H9 (cell line): Measurements from ENCODE around the gene ZNF569. TPM values are rescaled to one million over a fixed set of nuclear protein-coding genes. Genes with fewer than 3 reads are reported as not detected.

Experiments
- DNase-seq: peaks from one replicate; pipeline ENCODE4 v3.0.0-alpha.2; 2017
- H2AFZ ChIP-seq: one replicate; pipeline ENCODE4 v1.6.1; 2013; ENCODE audit warnings: mild to moderate bottlenecking, low read length, control low read depth, moderate library complexity
- H2AK5ac ChIP-seq: 2 replicates; pipeline ENCODE4 v1.6.1; 2013; ENCODE audit warnings: low read length, control low read depth, mixed read lengths; ENCODE audit not compliant: insufficient read length
- H2BK120ac ChIP-seq: one replicate; pipeline ENCODE4 v1.6.1; 2013; ENCODE audit warnings: low read depth, mild to moderate bottlenecking, low read length, control low read depth, inconsistent platforms; ENCODE audit not compliant: poor library complexity, severe bottlenecking
- H2BK12ac ChIP-seq: 2 replicates; pipeline ENCODE4 v1.6.1; 2013; ENCODE audit warnings: low read length, control low read depth, mixed read lengths, low read depth; ENCODE audit not compliant: insufficient read length
- H2BK15ac ChIP-seq: 2 replicates; pipeline ENCODE4 v1.6.1; 2013; ENCODE audit warnings: low read depth, low read length, control low read depth
- H2BK20ac ChIP-seq: one replicate; pipeline ENCODE4 v1.6.1; 2013; ENCODE audit warnings: low read depth, mild to moderate bottlenecking, low read length, control low read depth, inconsistent platforms; ENCODE audit not compliant: poor library complexity, severe bottlenecking
- H2BK5ac ChIP-seq: 2 replicates; pipeline ENCODE4 v1.6.1; 2013; ENCODE audit warnings: low read length, control low read depth, mixed read lengths; ENCODE audit not compliant: insufficient read length
- H3K14ac ChIP-seq: 2 replicates; pipeline ENCODE4 v1.6.1; 2013; ENCODE audit warnings: low read length, control low read depth; ENCODE audit not compliant: insufficient read depth
- H3K18ac ChIP-seq: 2 replicates; pipeline ENCODE4 v1.6.1; 2013; ENCODE audit warnings: low read depth, mild to moderate bottlenecking, mixed read lengths, low read length, control low read depth; ENCODE audit not compliant: insufficient read length
- H3K23ac ChIP-seq: 2 replicates; pipeline ENCODE4 v1.6.1; 2013; ENCODE audit warnings: low read length, control low read depth, mixed read lengths, low read depth; ENCODE audit not compliant: insufficient read length
- H3K23me2 ChIP-seq: 2 replicates; pipeline ENCODE4 v1.6.1; 2013; ENCODE audit warnings: low read depth, mild to moderate bottlenecking, mixed read lengths, low read length, control low read depth; ENCODE audit not compliant: insufficient read length, poor library complexity, severe bottlenecking
- H3K27ac ChIP-seq: 2 replicates; pipeline ENCODE4 v1.5.1; 2013; ENCODE audit warnings: low read length, control low read depth, mixed read lengths, low read depth; ENCODE audit not compliant: insufficient read length
- H3K27me3 ChIP-seq: 2 replicates; pipeline ENCODE4 v1.6.1; 2013; ENCODE audit warnings: low read length, control low read depth, inconsistent platforms; ENCODE audit not compliant: insufficient read depth
- H3K4ac ChIP-seq: 2 replicates; pipeline ENCODE4 v1.6.1; 2013; ENCODE audit warnings: low read depth, mild to moderate bottlenecking, control low read depth, inconsistent platforms, low read length, moderate library complexity
- H3K4me1 ChIP-seq: 2 replicates; pipeline ENCODE4 v1.6.1; 2013; ENCODE audit warnings: low read length, control low read depth, inconsistent platforms; ENCODE audit not compliant: insufficient read depth
- H3K4me2 ChIP-seq: 2 replicates; pipeline ENCODE4 v1.6.1; 2013; ENCODE audit warnings: low read length, control low read depth, mixed read lengths; ENCODE audit not compliant: insufficient read length, insufficient read depth
- H3K56ac ChIP-seq: 2 replicates; pipeline ENCODE4 v1.6.1; 2013; ENCODE audit warnings: low read depth, mild to moderate bottlenecking, mixed read lengths, low read length, control low read depth; ENCODE audit not compliant: insufficient read length
- H3K79me1 ChIP-seq: 2 replicates; pipeline ENCODE4 v1.6.1; 2013; ENCODE audit warnings: low read depth, mild to moderate bottlenecking, moderate library complexity, low read length, control low read depth, inconsistent platforms; ENCODE audit not compliant: insufficient read depth, poor library complexity, severe bottlenecking
- H3K79me2 ChIP-seq: 2 replicates; pipeline ENCODE4 v1.6.1; 2013; ENCODE audit warnings: low read length, control low read depth, inconsistent platforms; ENCODE audit not compliant: insufficient read depth
- H3K9ac ChIP-seq: 2 replicates; pipeline ENCODE4 v1.6.1; 2013; ENCODE audit warnings: low read length, control low read depth, mixed read lengths; ENCODE audit not compliant: insufficient read length; ENCODE audit errors: extremely low read depth
- H3K9me3 ChIP-seq: one replicate; pipeline ENCODE4 v1.6.1; 2013; ENCODE audit warnings: low read depth, low read length, inconsistent platforms; ENCODE audit not compliant: control insufficient read depth
- H3T11ph ChIP-seq: one replicate; pipeline ENCODE4 v1.6.1; 2013; ENCODE audit warnings: mild to moderate bottlenecking, low read length, control low read depth, inconsistent platforms
- H4K20me1 ChIP-seq: one replicate; pipeline ENCODE4 v1.6.1; 2013; ENCODE audit not compliant: control insufficient read depth, insufficient read length, insufficient read depth
- H4K5ac ChIP-seq: 2 replicates; pipeline ENCODE4 v1.6.1; 2013; ENCODE audit warnings: low read depth, mild to moderate bottlenecking, mixed read lengths, low read length, control low read depth; ENCODE audit not compliant: insufficient read length
- H4K8ac ChIP-seq: replicated peaks from 2 replicates; pipeline ENCODE4 v1.6.1; 2013; ENCODE audit warnings: low read length, control low read depth, mixed read lengths, low read depth; ENCODE audit not compliant: insufficient read length
- H4K91ac ChIP-seq: 2 replicates; pipeline ENCODE4 v1.6.1; 2013; ENCODE audit warnings: low read depth, mild to moderate bottlenecking, moderate library complexity, mixed read lengths, low read length, control low read depth; ENCODE audit not compliant: insufficient read length
- H3K27ac Mint-ChIP-seq, 3 experiments: 2 replicates in 2 of 3; 3 replicates in 1 of 3; pipeline ENCODE4 v1.8.0; 2020 to 2021; ENCODE audit warnings: mixed read lengths in 3 of 3, mild to moderate bottlenecking in 1 of 3, moderate library complexity in 1 of 3
- H3K27me3 Mint-ChIP-seq: 2 replicates; pipeline ENCODE4 v1.8.0; 2021; ENCODE audit warnings: low read depth, mild to moderate bottlenecking, moderate library complexity, mixed read lengths
- H3K36me3 Mint-ChIP-seq, 3 experiments: 2 replicates in 2 of 3; 3 replicates in 1 of 3; pipeline ENCODE4 v1.8.0; 2020 to 2021; ENCODE audit warnings: low read depth in 3 of 3, mixed read lengths in 3 of 3; ENCODE audit not compliant: insufficient read depth in 1 of 3
- H3K4me1 Mint-ChIP-seq, 2 experiments: 2 replicates each; pipeline ENCODE4 v1.8.0; 2020; ENCODE audit warnings: mixed read lengths in 2 of 2
- H3K4me3 Mint-ChIP-seq, 2 experiments: 2 replicates in 1 of 2; 3 replicates in 1 of 2; pipeline ENCODE4 v1.8.0; 2020 to 2021; ENCODE audit warnings: mild to moderate bottlenecking in 2 of 2, mixed read lengths in 2 of 2, moderate library complexity in 1 of 2
- H3K9me3 Mint-ChIP-seq, 2 experiments: 2 replicates in 1 of 2; 3 replicates in 1 of 2; pipeline ENCODE4 v1.8.0; 2020; ENCODE audit warnings: mild to moderate bottlenecking in 2 of 2, mixed read lengths in 2 of 2, moderate library complexity in 1 of 2
- CTCF ChIP-seq: fragments of 200-600 bp; sonication (generic); conservative IDR thresholded peaks from 3 replicates; pipeline ENCODE4 v1.8.0; 2021; ENCODE audit warnings: antibody characterized with exemption, mild to moderate bottlenecking
- WGBS: extraction: QIAGEN DNeasy Blood & Tissue Kit; methylation state at CpG from one replicate; pipeline ENCODE4 v1.1.7; 2013; ENCODE audit warnings: missing lambda C conversion rate, low lambda C conversion rate, mixed read lengths; ENCODE audit not compliant: insufficient read length; ENCODE audit errors: extremely low coverage; 5-methylcytosine and 5-hydroxymethylcytosine counted together
- total RNA-seq: library from RNA; stranded (reverse); gene quantifications from 2 replicates; pipeline ENCODE4 v1.2.1, GENCODE V29; 2021

The ZNF569 gene
- total RNA-seq, 1 experiment from 2014 or later: 14.2 TPM

- TF ChIP-seq CTCF: no peak
- Histone ChIP-seq H3K27me3 (no peaks in the 10 kb centered on the region; the same call in 1 of the 2 replicates), H4K91ac (no peak overlapping the region), H2AK5ac (no peak overlapping the region), H3K4ac (no peak overlapping the region), H3K4me1 (no peaks in the 10 kb centered on the region), H2BK120ac (no peak overlapping the region), H3K79me2 (no peaks in the 10 kb centered on the region), H3K9me3 (peaks cover 46% of the 10 kb centered on the region), H2BK20ac (no peak overlapping the region), H3K79me1 (no peaks in the 10 kb centered on the region), H3K14ac (no peak overlapping the region), H2BK5ac (no peak overlapping the region), H3K9ac (no peak overlapping the region), H3K23me2 (no peaks in the 10 kb centered on the region), H4K20me1 (no peaks in the 10 kb centered on the region), H2BK12ac (no peak overlapping the region), H3K4me2 (no peak overlapping the region), H4K8ac (no peak overlapping the region), H2BK15ac (no peak overlapping the region), H2AFZ (no peak overlapping the region), H3K27ac (no peak overlapping the region), H3T11ph (no peak overlapping the region), H3K23ac (no peak overlapping the region), H3K56ac (no peak overlapping the region), H4K5ac (no peak overlapping the region), H3K18ac (no peak overlapping the region)
- H3K36me3 Mint-ChIP-seq: peaks cover 52 to 69% (median 59%) of the 10 kb centered on the region in 3 experiments
- H3K4me3 Mint-ChIP-seq: no peak overlapping the region
- no peak for DNase-seq
- H3K4me1 Mint-ChIP-seq: no peaks in the 10 kb centered on the region
- H3K9me3 Mint-ChIP-seq: peaks cover 83 to 91% of the 10 kb centered on the region in 2 experiments
- WGBS: no CpG with 5 or more reads among the region's 1 CpG
- H3K27me3 Mint-ChIP-seq: no peaks in the 10 kb centered on the region
- no peak overlapping the region for H3K27ac Mint-ChIP-seq
These were observed 53.7 kb downstream of the ZNF569 start for GRCh38 chr19:37413313-37414084.
